ENCODE data around the gene MIF. TPM values are rescaled to one million over a fixed set of nuclear protein-coding genes. Genes with fewer than 3 reads are reported as not detected.
"Not testable (repeated sequence)": the region's sequence is repeated elsewhere in the genome, so short reads cannot be mapped to it uniquely, and the experiment has no call there.

MIF gene
- total RNA-seq, 1 experiment from 2014 or later = 762 TPM

- Mint-ChIP-seq H3K27me3 (ENCODE audit: insufficient read depth, unreplicated experiment) (no peaks in the 10 kb centered on the region), H3K4me1 (ENCODE audit: low read depth, unreplicated experiment) (peaks cover 27% of the 10 kb centered on the region), H3K4me3 (ENCODE audit: unreplicated experiment) (no peak overlapping the region), H3K9me3 (ENCODE audit: unreplicated experiment) (peaks cover 10% of the 10 kb centered on the region), H3K27ac (ENCODE audit: unreplicated experiment) (no peak overlapping the region), H3K36me3 (ENCODE audit: insufficient read depth, unreplicated experiment) (peaks cover 5% of the 10 kb centered on the region)
- no peak overlapping the region for H3K4me3 ChIP-seq (ENCODE audit: low read depth, low read length)
- no peaks in the 10 kb centered on the region for H3K9me3 ChIP-seq
- peaks cover 33% of the 10 kb centered on the region for H3K4me1 ChIP-seq
- DNase-seq = no peak
- TF ChIP-seq CTCF (IDR thresholded peaks at IDR 0.05; ENCODE audit: insufficient read depth in 1 of 2, low read depth in 1 of 2, low read length in 1 of 2, severe bottlenecking in 1 of 2, unreplicated experiment in 1 of 2) = no peak
- BruUV-seq (replicated peaks) = no TSS peak
- H3K27me3 ChIP-seq (replicated peaks; ENCODE audit: control insufficient read depth, insufficient read depth, low read length) = no peaks in the 10 kb centered on the region
- ChIA-PET POLR2A (no interaction called here), CTCF (no interaction called here)
- intact Hi-C loops (cut with micrococcal nuclease; ENCODE audit: unreplicated experiment) = no loop called here
- H3K36me3 ChIP-seq (ENCODE audit: control insufficient read depth, insufficient read depth, low read length) = no peaks in the 10 kb centered on the region
These were observed 12.5 kb downstream of the MIF start for GRCh38 chr22:23906641-23907040.

GRCh38 chr22:23907423-23907822, 13.2 kb downstream of the MIF start:
- H3K4me1 Mint-ChIP-seq (ENCODE audit: low read depth, unreplicated experiment) = peaks cover 27% of the 10 kb centered on the region
- H3K27me3 Mint-ChIP-seq (ENCODE audit: insufficient read depth, unreplicated experiment); BruUV-seq (replicated peaks); H3K4me3 Mint-ChIP-seq (ENCODE audit: unreplicated experiment); DNase-seq; H3K9me3 Mint-ChIP-seq (ENCODE audit: unreplicated experiment); intact Hi-C loops (cut with micrococcal nuclease; ENCODE audit: unreplicated experiment); H3K36me3 ChIP-seq (ENCODE audit: control insufficient read depth, insufficient read depth, low read length); H3K4me3 ChIP-seq (ENCODE audit: low read depth, low read length); H3K9me3 ChIP-seq; H3K27me3 ChIP-seq (replicated peaks; ENCODE audit: control insufficient read depth, insufficient read depth, low read length); POLR2A ChIA-PET; H3K36me3 Mint-ChIP-seq (ENCODE audit: insufficient read depth, unreplicated experiment); H3K27ac Mint-ChIP-seq (ENCODE audit: unreplicated experiment): not testable (repeated sequence)
- CTCF ChIA-PET = interaction anchor here (1.8 kb wide), 1 partner anchor 50 kb away, joined by 10 read pairs; the partner anchor contains the start of gene SLC2A11
- H3K4me1 ChIP-seq = peaks cover 33% of the 10 kb centered on the region

GRCh38 chr22:23908587-23909205, 14.5 kb downstream of the MIF start:
- peak; percentile 47 to 56 for DNase-seq
- ChIA-PET POLR2A (interaction anchor here (1.5 to 1.9 kb wide), 3 partner anchors 11 to 52 kb away, joined by 4 to 21 read pairs (median 11); partner anchors contain the start of gene MIF), CTCF (interaction anchor here (1.3 to 2.0 kb wide), 4 partner anchors 11 to 51 kb away, joined by 9 to 16 read pairs (median 10); partner anchors contain the start of genes MIF and SLC2A11)
- Histone ChIP-seq H3K27me3 (replicated peaks; ENCODE audit: control insufficient read depth, insufficient read depth, low read length) (no peaks in the 10 kb centered on the region), H3K4me1 (peaks cover 38% of the 10 kb centered on the region), H3K36me3 (ENCODE audit: control insufficient read depth, insufficient read depth, low read length) (no peaks in the 10 kb centered on the region), H3K4me3 (ENCODE audit: low read depth, low read length) (no peak overlapping the region), H3K9me3 (no peaks in the 10 kb centered on the region)
- H3K4me3 Mint-ChIP-seq (ENCODE audit: unreplicated experiment) = peak overlapping the region; percentile 53
- intact Hi-C loops (cut with micrococcal nuclease; ENCODE audit: unreplicated experiment) = loop anchor here (1.0 kb wide), 1 partner anchor 14 kb away; the partner anchor contains the start of gene MIF
- peaks cover 32% of the 10 kb centered on the region for H3K4me1 Mint-ChIP-seq (ENCODE audit: low read depth, unreplicated experiment)
- H3K27ac Mint-ChIP-seq (ENCODE audit: unreplicated experiment) = peak overlapping the region; percentile 91
- H3K36me3 Mint-ChIP-seq (ENCODE audit: insufficient read depth, unreplicated experiment) = peaks cover 5% of the 10 kb centered on the region
- TSS peak; percentile 84 for BruUV-seq (replicated peaks)
- peaks cover 10% of the 10 kb centered on the region for H3K9me3 Mint-ChIP-seq (ENCODE audit: unreplicated experiment)
- no peaks in the 10 kb centered on the region for H3K27me3 Mint-ChIP-seq (ENCODE audit: insufficient read depth, unreplicated experiment)
- TF ChIP-seq CTCF (IDR thresholded peaks at IDR 0.05; ENCODE audit: insufficient read depth in 1 of 2, low read depth in 1 of 2, low read length in 1 of 2, severe bottlenecking in 1 of 2, unreplicated experiment in 1 of 2) = no peak

All from Caco-2 (cell line).